NCI-H82 treated with DMSO at 0.1 percent for 48 hours (cell line): ENCODE results near the gene ULK1.
A peak's percentile ranks its signal among the peaks of the same experiment; 100 is the strongest.

Experiments
- DNase-seq: peaks from one replicate; lab custom pipeline; 2025; ENCODE audit not compliant: unreplicated experiment; lab: John Stamatoyannopoulos, UW

The ULK1 gene

DNA sequence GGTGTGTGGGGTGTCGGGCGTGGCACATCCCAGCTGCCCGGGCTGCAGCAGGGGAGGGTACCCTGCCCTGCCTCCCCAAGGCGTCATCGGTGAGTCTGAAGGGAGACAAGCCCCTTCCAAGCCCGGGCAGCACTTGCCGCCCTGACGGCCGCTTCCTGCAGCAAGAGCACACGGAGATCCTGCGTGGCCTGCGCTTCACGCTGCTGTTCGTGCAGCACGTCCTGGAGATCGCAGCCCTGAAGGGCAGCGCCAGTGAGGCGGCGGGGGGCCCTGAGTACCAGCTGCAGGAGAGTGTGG lies 24.6 kb downstream of the ULK1 start:
- no peak for DNase-seq

DNA sequence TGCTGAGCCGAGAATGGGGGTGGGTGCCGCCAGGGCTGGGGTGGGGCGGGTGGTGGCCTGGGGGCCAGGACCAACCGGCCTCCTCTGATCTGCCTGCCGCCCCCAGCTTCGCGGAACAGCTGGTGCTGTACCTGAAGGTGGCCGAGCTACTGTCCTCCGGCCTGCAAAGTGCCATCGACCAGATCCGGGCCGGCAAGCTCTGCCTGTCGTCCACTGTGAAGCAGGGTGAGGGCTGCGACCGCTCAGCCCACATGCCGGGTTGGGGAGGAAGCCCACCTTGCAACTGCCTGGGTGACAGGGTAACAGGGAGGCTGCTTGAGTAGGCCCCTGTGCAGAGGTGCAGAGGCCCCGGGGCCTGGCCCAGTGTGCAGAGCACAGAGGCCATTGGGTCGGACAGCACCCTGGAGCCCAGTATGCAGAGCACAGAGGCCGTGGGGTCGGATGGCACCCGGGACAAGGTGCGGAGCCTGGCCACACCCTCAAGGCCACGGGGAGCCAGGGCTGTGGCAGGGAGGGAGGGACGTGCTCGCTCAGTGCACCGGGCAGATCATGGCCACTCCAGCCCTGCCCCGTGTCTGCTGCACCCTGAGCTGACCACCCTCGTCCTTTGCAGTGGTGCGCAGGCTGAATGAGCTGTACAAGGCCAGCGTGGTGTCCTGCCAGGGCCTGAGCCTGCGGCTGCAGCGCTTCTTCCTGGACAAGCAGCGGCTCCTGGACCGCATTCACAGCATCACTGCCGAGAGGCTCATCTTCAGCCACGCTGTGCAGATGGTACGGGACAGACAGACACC lies 25.1 kb downstream of the ULK1 start:
- no peak for DNase-seq

DNA sequence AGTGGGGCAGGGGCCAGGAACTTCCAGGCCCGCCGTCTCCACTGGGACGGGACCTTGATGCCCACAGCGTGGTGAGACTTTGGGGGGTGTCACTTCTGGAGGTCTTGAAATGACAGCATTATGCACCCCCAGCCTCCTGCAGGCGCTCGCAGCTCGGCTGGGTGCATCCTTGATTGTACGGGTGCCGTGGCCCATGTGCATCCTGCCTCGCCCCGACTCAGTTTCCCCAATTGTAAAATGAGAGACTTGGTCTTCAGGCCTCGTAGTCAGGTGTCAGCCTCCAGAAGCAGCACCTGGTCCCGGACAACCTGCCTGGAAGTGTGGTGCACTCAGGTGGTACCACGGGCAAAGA lies 25.7 kb downstream of the ULK1 start:
- DNase-seq, result no peak

DNA sequence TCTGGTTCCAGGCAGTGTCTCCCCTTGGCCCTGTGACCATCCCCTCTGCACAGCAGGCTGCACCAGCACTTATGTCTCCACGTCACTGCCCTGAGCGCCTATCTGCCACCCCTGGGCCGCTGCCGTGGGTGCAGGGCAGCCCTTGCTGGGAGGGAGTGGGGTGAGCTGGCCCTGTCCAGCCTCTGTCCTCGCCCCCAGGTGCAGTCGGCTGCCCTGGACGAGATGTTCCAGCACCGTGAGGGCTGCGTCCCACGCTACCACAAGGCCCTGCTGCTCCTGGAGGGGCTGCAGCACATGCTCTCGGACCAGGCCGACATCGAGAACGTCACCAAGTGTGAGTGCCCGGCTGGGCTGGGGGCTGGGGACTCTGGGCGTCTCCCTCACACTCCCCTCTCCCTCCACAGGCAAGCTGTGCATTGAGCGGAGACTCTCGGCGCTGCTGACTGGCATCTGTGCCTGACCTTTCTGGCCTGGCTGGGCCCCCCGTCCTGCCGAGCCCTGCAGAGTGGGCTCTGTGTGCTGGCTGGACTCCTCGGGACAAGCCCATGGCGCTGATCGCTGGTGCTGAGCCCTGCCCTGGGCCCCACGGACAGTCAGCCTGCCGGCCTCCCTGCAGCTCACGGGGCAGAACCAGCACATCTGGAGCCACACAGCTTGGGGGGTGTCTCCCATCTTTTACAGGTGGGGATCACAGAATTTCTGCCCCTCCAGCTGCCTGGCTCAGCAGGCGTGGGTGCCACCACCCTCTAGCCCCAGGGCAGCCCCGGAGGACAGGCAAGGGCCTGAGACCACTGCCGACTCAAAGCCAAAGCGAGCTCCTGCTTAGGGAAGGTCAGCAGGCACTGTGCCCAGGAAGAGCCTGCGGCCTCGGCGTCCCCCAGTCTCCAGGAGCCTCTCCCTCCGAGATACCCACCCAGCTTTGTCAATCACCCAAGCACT lies 26.7 kb downstream of the ULK1 start:
- no peak for DNase-seq

DNA sequence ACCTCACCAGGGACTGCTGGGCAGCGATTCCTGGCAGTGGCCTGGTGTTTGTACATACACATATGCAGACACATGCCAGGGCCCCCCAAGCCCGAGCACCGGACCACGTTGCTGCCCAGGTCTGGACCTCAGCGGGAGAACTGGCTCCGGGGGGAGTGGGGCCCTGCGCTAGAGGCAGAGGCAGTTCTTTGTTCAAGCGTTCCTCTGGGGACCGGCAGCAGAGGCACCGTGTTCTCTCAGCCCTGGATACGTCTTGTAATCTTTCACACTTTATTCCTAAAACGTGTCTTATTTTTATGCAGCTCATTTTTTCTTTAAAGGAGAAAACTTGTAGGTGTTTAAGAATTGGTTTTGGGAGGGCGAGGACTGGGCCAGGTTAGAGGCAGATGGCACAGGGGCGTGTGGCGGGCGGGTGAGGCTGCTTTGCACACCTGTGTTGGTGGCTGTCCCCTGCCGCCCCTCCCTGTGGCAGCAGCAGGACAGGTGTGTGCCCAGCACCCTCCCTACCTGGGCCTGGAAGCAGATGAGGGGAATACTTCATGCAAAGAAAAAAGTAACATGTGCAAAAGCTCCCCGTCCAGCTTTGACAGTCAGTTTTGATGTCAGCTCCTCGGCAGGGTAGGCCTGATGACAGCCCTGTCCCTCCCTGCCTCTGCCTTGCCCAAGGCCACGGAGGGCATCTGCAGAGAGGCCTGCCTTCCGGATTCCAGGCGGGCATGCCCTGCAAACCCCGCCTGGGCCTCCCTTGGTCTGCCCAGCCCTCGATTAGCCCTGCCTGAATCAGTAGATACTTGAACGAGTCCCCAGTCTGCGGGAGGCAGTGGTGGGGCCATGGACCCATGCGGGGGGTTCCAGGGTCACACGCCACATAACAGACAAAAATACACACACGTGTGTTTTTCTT lies 27.7 kb downstream of the ULK1 start:
- DNase-seq, result no peak

DNA sequence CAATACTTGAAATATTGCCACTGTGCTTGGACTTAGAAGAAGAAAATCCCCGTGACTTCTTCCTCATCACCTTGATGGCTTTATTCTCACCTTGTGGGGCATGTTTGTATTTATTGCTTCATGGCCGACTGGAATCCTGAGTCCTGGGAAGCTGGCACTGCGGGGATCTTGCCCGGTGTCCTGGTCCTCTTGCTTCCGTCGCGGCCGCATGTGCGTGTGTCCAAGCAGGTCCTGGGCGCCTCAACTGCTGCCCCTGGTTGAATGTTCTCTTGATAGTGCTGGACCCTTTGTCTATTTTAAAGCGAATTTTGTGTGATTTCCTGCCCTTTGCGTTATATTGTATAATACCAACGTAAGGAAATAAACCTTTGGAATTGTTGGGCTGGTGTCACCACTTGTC lies 28.4 kb downstream of the ULK1 start:
- DNase-seq, result no peak

DNA sequence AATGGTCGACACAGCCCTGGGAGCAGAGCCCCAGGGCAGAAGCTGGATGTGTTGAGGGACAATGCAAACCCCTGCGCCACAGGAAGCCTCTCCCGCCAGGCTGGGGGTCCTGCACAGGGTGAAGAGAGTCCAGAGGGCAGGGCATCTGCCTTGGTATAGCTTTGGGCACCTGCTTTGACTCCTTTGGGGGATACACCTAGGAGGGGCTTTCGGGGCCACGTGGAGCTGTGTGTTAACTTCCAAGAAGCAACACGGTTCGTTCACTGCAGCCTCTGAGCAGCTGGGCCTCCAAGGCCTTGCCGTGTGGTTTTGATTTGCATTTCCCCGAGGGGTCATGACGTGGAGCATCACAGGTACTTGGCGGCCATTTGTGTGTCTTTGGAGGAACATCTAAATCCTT lies 28.8 kb downstream of the ULK1 start:
- no peak for DNase-seq

DNA sequence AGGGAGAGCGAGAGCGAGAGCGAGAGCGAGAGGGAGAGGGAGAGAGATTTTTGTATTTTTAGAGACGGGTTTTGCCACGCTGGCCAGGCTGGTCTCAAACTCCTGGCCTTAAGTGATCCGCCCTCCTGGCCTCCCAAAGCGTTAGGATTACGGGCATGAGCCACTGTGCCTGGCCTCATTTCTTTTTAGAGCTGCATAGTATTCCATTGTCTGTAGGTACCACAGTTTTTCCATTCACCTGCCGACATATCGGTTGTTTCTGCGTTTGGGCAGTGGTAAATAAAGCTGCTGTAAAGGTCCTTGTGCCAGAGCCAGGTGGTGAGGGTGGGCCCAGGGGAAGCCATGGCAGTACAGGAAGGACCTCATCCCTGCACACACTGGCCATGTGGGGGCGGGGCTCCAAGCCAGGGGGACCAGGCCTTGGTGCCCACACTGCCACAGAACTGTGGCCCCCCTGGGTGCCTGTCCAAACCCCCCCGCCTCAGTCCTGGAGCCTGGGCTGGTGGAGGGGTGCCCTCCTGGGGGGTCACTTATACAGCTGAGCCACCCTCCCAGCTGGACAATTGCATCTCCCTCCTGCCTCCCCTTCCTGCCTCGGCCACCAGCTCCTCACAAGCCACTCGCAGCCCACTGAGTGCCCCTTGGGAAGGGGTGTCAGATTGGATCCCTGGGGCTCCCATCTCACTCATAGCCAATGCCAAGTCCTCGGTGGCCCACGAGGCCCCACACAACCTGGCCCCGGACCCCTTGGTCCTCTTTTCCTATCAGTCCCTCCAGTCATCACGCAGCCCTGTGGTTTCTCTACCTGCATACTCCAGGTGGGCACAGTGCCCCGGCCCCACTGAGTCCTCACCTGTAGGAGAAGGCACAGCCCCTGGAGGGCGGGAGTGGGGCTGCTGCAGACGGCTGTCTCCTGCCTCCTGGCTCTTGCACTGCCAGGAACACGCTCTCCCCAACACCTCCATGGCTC lies 33.0 kb downstream of the ULK1 start:
- no peak for DNase-seq

DNA sequence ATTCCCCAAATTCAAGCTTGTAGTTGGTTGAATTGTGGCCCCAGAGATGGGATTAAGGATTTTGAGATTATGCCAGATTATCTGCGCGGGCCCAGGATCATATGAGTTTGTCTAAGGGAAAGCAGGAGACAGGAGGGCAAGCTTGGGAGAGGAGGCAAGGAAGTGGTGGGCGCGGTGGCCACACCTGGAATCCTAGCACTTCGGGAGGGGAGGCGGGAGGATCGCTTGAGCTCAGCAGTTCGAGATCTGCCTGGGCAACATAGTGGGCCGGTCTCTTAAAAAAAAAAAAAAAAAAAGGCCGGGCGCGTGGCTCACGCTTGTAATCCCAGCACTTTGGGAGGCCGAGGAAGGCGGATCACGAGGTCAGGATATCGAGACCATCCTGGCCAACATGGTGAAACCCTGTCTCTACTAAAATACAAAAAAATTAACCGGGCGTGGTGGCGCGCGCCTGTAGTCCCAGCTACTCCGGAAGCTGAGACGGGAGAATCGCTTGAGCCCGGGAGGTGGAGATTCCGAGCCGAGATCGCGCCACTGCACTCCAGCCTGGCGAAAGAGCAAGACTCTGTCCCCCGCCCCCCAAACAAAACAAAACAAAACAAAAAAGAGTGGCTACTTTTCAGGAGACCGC lies 33.8 kb downstream of the ULK1 start:
- DNase-seq, result peak; percentile 83

DNA sequence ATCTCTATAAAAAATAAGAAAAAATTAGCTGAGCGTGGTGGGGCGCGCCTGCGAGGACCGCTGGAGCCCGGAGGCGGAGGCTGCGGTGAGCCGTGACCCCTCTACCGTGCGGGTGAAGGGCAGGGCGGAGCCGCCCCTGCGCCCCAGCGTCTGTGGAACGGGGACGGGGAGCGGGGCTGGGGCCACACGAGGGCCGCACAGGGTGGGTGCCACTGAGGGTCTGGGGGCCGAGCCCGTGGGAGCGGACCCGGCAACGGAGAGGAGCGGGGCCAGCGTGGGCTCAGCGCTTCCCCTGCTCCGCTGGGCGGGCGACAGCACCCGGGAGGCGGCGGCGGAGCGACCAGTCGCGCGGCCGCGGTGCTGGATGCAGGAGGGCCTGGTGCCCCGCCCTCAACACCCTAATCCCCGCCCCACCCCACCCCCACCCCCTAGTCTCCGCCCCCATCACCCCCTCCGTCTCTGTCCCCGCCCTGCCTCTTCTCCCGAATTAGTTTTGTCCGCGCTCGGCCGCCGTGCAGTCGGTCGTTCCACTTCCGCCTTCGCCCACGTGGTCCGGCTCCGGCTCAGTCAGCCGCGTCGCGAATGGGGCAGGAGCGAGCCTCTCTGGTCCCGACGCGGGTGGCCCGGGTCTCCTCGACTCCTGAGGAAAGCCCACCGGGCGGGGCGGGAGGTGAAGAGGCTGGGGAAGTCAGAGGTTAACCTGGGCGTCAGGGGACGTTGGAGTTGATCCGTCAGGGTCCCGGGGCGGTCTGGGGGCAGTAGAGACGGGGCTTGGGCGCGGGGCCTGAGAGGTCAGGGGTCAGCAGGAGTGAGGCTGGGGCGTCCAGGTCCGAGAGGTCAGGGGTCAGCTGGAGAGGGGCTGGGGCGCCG lies 34.5 kb downstream of the ULK1 start, which contains the start of gene PUS1:
TSS of gene PUS1 (plus strand) at position 566 of the 870 bp plus-strand sequence. CDS start 447 bp downstream, outside the sequence.
- DNase-seq, result peak; percentile 85

DNA sequence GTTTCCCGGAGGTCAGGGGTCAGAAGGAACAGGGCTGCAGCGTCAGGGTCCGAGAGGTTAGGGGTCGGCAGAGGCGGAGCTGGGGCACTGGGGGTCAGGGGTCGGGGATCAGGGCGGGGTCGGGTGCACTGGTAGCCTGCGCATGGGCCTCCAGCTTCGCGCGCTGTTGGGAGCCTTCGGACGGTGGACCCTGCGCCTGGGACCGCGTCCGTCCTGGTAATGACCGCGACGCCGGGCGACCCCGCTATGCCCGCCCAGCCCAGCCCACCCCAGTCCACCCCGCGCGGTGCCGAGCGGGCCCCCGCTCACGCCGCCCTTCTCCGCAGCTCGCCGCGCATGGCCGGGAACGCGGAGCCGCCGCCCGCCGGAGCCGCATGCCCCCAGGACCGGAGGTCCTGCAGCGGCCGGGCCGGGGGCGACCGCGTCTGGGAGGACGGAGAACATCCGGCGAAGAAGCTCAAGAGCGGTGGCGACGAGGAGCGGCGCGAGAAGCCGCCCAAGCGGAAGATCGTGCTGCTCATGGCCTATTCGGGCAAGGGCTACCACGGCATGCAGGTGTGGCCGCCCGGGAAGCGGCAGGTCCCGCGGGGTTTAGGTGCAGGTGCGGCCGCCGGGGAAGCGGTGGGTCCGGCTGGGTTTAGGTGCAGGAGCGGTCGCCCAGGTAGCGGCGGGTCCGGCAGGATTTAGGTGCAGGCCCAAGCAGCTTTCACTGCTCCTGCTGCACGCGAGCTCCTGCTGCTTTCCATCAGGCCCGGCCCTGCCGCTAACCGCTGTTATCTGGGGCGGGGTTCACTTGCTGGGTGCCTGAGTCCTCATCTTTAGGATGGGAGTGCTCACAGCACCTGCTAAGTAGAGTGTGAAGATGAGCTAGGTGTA lies 35.4 kb downstream of the ULK1 start:
- no peak for DNase-seq

DNA sequence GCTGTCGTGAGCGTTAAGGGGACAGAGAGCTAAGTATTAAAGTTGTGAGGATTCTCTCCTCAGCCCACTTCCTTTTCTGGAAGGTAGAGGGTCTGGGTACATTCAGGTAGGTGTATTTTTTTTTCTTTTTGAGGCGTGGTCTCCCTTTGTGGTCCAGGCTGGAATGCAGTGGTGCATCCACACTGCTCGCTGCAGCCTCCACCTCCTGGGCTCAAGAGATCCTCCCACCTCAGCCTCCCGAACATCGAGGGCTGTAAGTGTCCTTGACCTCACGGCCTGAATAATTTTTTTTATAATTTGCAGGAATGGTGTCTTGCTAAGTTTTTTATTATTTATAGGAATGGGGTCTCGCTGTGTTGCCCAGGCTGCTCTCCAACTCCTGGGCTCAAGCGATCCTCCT lies 36.1 kb downstream of the ULK1 start:
- no peak for DNase-seq

DNA sequence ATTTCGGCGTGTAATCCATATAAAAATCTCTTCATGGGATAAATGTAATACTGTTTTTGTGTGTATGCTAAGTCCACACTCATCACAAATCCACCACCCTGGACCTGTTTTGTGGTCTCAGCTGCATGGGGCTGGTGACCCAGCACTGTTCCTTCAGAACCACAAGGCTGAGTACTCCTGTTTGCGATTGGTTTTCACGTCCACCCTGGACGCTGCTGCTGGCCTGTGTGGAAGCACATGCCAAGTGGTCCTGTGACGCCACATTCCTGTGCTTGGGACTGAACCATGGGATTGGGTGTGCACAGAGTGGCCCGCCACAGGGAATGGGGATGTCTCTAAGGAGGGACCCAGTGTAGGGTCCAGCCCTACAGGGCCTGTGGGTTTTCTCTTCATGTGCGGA lies 39.0 kb downstream of the ULK1 start:
- DNase-seq, result no peak

DNA sequence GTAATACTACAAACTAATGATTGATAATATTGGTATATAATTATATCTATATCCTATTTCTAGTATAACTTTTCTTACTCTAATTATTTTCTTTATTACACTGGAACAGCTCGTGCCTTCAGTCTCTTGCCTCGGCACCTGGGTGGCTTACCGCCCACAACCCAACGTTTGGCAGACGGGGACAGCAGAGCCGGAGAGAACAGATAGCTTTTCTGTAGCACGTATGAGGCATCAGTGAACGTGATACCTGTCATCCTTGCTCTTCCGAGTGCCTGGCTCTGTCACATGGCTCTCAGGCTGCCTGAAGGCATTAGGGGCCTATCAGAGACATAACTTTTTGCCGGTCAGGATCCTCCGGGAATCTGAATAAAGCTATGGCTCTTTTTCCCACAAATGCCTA lies 40.1 kb downstream of the ULK1 start:
- DNase-seq, result no peak

DNA sequence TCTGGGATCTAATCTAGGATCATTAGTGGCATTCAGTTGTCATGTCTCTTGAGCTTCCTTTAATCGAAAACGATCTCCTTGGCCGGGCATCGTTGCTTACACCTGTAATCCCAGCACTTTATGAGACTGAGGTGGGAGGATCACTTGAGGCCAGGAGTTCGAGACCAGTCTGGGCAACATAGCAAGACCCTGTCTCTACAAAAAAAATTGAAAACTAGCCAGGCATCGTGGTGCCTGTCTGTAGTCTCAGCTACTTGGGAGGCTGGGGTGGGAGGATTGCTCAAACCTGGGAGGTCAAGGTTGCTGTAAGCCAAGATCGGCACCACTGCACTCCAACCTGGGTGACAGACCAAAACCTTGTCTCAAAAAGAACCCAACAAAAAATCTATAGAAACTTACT lies 43.7 kb downstream of the ULK1 start:
- no peak for DNase-seq

DNA sequence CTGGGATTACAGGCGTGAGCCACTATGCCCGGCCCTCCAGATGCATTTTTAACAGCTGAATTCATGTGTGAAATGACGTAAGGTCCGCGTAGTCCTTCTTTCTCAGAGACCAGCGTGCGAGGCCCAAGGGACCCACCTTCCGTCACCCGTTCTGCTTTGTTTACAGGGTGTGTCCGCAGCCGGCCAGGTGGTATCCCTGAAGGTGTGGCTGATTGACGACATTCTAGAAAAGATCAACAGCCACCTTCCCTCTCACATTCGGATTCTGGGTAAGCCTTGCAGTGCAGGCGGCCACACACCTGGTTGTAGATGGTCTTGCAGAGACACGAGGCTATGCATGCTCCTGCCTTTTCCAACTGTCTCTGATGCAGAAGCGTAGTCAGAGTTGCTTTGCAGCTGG lies 44.6 kb downstream of the ULK1 start:
- no peak for DNase-seq

DNA sequence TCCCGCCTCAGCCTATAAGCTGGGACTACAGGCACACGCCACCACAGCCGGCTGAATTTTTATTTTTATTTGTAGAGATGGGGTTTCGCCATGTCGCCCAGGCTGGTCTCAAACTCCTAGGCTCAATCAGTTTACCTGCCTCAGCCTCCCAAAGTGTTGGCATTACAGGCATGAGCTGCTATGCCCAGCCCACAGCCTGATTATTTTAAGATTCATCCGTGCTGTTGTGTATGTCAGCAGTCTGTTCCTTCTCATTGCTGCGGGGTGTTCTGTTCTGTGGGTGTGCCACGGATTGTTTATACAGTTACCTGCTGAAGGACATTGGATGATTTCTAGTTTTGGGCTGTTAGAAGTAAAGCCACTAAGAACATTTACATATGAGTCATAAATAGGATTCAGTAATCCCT lies 45.7 kb downstream of the ULK1 start:
- DNase-seq, result no peak
